K562 (cell line): ENCODE data around the gene SLC43A2.

ENCODE experiments used
- ATF1 ChIP-seq, 2 experiments: fragments of 450-650 bp in 1 of 2; IDR thresholded peaks; 2 replicates each; pipeline ENCODE4 v1.6.1; 2016; ENCODE audit warnings: missing compliant biosample characterization in 1 of 2, missing genetic modification characterization in 1 of 2
- CBFA2T2 ChIP-seq: fragments of 450-650 bp; conservative IDR thresholded peaks from 2 replicates; pipeline ENCODE4 v1.6.1; 2017; ENCODE audit warnings: mild to moderate bottlenecking
- FOS ChIP-seq: IDR thresholded peaks from 3 replicates; pipeline ENCODE4 v1.6.1; 2011; ENCODE audit not compliant: insufficient read length; ENCODE audit errors: extremely low read depth
- FOXM1 ChIP-seq, 2 experiments: fragments of 450-650 bp in 1 of 2; sonication (generic) in 1 of 2; formaldehyde crosslinking in 1 of 2; IDR thresholded peaks; 2 replicates each; pipeline versions ENCODE4 v1.6.1 to v1.9.0; 2017 to 2022; ENCODE audit warnings: low read depth in 2 of 2, mild to moderate bottlenecking in 2 of 2, missing genetic modification reagents in 1 of 2, moderate library complexity in 1 of 2
- MAFK ChIP-seq: IDR thresholded peaks from 2 replicates; pipeline ENCODE4 v1.6.1; 2011; ENCODE audit warnings: low read length, improper control_type of control experiment
- MXI1 ChIP-seq: IDR thresholded peaks from 2 replicates; pipeline ENCODE4 v1.6.1; 2011; ENCODE audit warnings: low read depth, mild to moderate bottlenecking, improper control_type of control experiment, low read length
- NR3C1 ChIP-seq: sonication (generic); formaldehyde crosslinking; IDR thresholded peaks from 2 replicates; pipeline ENCODE4 v1.8.1; 2022; ENCODE audit warnings: missing genetic modification reagents
- YY1 ChIP-seq, 3 experiments: IDR thresholded peaks; 2 replicates each; pipeline ENCODE4 v1.6.1; 2011; ENCODE audit warnings: low read length in 2 of 3, mild to moderate bottlenecking in 2 of 3, moderate library complexity in 2 of 3, borderline replicate concordance in 1 of 3, control low read depth in 1 of 3, low read depth in 1 of 3; ENCODE audit not compliant: insufficient read depth in 3 of 3, insufficient replicate concordance in 2 of 3, control insufficient read depth in 1 of 3, insufficient read length in 1 of 3; ENCODE audit errors: extremely low read depth in 1 of 3
- ZNF431 ChIP-seq: sonication (generic); formaldehyde crosslinking; IDR thresholded peaks from 2 replicates; pipeline ENCODE4 v1.8.0; 2022; ENCODE audit warnings: mild to moderate bottlenecking, missing genetic modification reagents
- TF ChIP-seq, protein P1 (sequence below): sonication (generic); formaldehyde crosslinking; IDR thresholded peaks from 2 replicates; pipeline ENCODE4 v1.9.0; 2022; ENCODE audit warnings: mild to moderate bottlenecking, missing genetic modification reagents
- TF ChIP-seq, protein P2 (sequence below), 2 experiments: fragments of 450-650 bp in 1 of 2; sonication (generic) in 1 of 2; formaldehyde crosslinking; conservative IDR thresholded peaks; 2 replicates each; pipeline versions ENCODE4 v1.4.0 to v1.8.1; 2020 to 2022; ENCODE audit warnings: mild to moderate bottlenecking in 1 of 2, missing genetic modification reagents in 1 of 2
- TF ChIP-seq, protein P3 (sequence below), 2 experiments: fragments of 450-650 bp in 1 of 2; IDR thresholded peaks; 2 replicates each; pipeline ENCODE4 v1.6.1; 2011 to 2017; ENCODE audit warnings: low read depth in 2 of 2, antibody characterized with exemption in 1 of 2, borderline replicate concordance in 1 of 2, low read length in 1 of 2, mild to moderate bottlenecking in 1 of 2, mixed read lengths in 1 of 2; ENCODE audit not compliant: control insufficient read depth in 1 of 2
- TF ChIP-seq, protein P4 (sequence below), 3 experiments: IDR thresholded peaks in 2 of 3; conservative IDR thresholded peaks in 1 of 3; 2 replicates each; pipeline ENCODE4 v1.5.1; 2011 to 2012; ENCODE audit warnings: low read length in 3 of 3, mild to moderate bottlenecking in 3 of 3, control low read depth in 2 of 3, improper control_type of control experiment in 1 of 3, inconsistent platforms in 1 of 3, low read depth in 1 of 3, mixed read lengths in 1 of 3, moderate library complexity in 1 of 3; ENCODE audit not compliant: insufficient read depth in 2 of 3
- TF ChIP-seq, protein P5 (sequence below), 2 experiments: fragments of 450-650 bp; IDR thresholded peaks; 2 replicates each; pipeline ENCODE4 v1.6.1; 2016; ENCODE audit warnings: mild to moderate bottlenecking in 2 of 2, borderline replicate concordance in 1 of 2, low read depth in 1 of 2, moderate library complexity in 1 of 2

DNA sequence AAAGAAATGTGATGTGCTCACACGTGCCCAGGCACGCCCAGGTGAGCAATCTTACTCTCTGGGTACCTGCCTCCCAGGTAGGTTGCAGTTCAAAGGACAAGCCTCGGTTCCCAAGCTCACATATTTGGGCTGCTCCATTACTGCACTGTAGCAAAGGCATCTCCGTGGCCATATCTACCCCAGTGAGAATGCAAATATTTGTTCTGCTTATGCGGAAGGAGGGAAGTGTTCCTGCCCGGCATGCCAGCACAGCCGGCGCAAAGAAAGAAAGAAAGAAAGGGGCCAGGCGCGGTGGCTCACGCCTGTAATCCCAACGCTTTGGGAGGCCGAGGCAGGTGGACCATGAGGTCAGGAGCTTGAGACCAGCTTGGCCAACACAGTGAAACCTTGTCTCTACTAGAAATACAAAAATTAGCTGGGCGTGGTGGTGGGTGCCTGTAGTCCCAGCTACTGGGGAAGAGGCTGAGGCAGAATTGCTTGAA, 30.7 kb downstream of the SLC43A2 start:
- no peak for TF ChIP-seq FOS
- TF ChIP-seq, protein P1, sequence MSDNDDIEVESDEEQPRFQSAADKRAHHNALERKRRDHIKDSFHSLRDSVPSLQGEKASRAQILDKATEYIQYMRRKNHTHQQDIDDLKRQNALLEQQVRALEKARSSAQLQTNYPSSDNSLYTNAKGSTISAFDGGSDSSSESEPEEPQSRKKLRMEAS: no peak
- TF ChIP-seq YY1 (IDR thresholded peaks at IDR 0.05; ENCODE audit: borderline replicate concordance in 1 of 3, control insufficient read depth in 1 of 3, extremely low read depth in 1 of 3, insufficient read depth in 3 of 3, insufficient read length in 1 of 3, insufficient replicate concordance in 2 of 3, low read depth in 1 of 3, low read length in 2 of 3): no peak
- TF ChIP-seq ATF1 (CRISPR knock-in tag; IDR thresholded peaks at IDR 0.05): no peak
- no peak for TF ChIP-seq ATF1 (tag; IDR thresholded peaks at IDR 0.05)
- TF ChIP-seq, protein P2, sequence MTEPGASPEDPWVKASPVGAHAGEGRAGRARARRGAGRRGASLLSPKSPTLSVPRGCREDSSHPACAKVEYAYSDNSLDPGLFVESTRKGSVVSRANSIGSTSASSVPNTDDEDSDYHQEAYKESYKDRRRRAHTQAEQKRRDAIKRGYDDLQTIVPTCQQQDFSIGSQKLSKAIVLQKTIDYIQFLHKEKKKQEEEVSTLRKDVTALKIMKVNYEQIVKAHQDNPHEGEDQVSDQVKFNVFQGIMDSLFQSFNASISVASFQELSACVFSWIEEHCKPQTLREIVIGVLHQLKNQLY (CRISPR knock-in tag; conservative IDR thresholded peaks at IDR 0.05): no peak
- TF ChIP-seq MAFK: no peak
- TF ChIP-seq ZNF431 (CRISPR knock-in tag): no peak
- TF ChIP-seq, protein P3, sequence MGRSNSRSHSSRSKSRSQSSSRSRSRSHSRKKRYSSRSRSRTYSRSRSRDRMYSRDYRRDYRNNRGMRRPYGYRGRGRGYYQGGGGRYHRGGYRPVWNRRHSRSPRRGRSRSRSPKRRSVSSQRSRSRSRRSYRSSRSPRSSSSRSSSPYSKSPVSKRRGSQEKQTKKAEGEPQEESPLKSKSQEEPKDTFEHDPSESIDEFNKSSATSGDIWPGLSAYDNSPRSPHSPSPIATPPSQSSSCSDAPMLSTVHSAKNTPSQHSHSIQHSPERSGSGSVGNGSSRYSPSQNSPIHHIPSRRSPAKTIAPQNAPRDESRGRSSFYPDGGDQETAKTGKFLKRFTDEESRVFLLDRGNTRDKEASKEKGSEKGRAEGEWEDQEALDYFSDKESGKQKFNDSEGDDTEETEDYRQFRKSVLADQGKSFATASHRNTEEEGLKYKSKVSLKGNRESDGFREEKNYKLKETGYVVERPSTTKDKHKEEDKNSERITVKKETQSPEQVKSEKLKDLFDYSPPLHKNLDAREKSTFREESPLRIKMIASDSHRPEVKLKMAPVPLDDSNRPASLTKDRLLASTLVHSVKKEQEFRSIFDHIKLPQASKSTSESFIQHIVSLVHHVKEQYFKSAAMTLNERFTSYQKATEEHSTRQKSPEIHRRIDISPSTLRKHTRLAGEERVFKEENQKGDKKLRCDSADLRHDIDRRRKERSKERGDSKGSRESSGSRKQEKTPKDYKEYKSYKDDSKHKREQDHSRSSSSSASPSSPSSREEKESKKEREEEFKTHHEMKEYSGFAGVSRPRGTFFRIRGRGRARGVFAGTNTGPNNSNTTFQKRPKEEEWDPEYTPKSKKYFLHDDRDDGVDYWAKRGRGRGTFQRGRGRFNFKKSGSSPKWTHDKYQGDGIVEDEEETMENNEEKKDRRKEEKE (IDR thresholded peaks at IDR 0.05; ENCODE audit: borderline replicate concordance in 1 of 2, control insufficient read depth in 1 of 2, low read depth in 2 of 2, low read length in 1 of 2): no peak
- TF ChIP-seq, protein P4, sequence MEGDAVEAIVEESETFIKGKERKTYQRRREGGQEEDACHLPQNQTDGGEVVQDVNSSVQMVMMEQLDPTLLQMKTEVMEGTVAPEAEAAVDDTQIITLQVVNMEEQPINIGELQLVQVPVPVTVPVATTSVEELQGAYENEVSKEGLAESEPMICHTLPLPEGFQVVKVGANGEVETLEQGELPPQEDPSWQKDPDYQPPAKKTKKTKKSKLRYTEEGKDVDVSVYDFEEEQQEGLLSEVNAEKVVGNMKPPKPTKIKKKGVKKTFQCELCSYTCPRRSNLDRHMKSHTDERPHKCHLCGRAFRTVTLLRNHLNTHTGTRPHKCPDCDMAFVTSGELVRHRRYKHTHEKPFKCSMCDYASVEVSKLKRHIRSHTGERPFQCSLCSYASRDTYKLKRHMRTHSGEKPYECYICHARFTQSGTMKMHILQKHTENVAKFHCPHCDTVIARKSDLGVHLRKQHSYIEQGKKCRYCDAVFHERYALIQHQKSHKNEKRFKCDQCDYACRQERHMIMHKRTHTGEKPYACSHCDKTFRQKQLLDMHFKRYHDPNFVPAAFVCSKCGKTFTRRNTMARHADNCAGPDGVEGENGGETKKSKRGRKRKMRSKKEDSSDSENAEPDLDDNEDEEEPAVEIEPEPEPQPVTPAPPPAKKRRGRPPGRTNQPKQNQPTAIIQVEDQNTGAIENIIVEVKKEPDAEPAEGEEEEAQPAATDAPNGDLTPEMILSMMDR (IDR thresholded peaks at IDR 0.05 in 2 of 3, conservative IDR thresholded peaks at IDR 0.05 in 1 of 3; ENCODE audit: insufficient read depth in 2 of 3, low read depth in 1 of 3, low read length in 3 of 3): no peak
- TF ChIP-seq FOXM1 (IDR thresholded peaks at IDR 0.05; ENCODE audit: low read depth): no peak
- no peak for TF ChIP-seq FOXM1 (CRISPR knock-in tag; IDR thresholded peaks at IDR 0.05; ENCODE audit: low read depth)
- TF ChIP-seq, protein P5, sequence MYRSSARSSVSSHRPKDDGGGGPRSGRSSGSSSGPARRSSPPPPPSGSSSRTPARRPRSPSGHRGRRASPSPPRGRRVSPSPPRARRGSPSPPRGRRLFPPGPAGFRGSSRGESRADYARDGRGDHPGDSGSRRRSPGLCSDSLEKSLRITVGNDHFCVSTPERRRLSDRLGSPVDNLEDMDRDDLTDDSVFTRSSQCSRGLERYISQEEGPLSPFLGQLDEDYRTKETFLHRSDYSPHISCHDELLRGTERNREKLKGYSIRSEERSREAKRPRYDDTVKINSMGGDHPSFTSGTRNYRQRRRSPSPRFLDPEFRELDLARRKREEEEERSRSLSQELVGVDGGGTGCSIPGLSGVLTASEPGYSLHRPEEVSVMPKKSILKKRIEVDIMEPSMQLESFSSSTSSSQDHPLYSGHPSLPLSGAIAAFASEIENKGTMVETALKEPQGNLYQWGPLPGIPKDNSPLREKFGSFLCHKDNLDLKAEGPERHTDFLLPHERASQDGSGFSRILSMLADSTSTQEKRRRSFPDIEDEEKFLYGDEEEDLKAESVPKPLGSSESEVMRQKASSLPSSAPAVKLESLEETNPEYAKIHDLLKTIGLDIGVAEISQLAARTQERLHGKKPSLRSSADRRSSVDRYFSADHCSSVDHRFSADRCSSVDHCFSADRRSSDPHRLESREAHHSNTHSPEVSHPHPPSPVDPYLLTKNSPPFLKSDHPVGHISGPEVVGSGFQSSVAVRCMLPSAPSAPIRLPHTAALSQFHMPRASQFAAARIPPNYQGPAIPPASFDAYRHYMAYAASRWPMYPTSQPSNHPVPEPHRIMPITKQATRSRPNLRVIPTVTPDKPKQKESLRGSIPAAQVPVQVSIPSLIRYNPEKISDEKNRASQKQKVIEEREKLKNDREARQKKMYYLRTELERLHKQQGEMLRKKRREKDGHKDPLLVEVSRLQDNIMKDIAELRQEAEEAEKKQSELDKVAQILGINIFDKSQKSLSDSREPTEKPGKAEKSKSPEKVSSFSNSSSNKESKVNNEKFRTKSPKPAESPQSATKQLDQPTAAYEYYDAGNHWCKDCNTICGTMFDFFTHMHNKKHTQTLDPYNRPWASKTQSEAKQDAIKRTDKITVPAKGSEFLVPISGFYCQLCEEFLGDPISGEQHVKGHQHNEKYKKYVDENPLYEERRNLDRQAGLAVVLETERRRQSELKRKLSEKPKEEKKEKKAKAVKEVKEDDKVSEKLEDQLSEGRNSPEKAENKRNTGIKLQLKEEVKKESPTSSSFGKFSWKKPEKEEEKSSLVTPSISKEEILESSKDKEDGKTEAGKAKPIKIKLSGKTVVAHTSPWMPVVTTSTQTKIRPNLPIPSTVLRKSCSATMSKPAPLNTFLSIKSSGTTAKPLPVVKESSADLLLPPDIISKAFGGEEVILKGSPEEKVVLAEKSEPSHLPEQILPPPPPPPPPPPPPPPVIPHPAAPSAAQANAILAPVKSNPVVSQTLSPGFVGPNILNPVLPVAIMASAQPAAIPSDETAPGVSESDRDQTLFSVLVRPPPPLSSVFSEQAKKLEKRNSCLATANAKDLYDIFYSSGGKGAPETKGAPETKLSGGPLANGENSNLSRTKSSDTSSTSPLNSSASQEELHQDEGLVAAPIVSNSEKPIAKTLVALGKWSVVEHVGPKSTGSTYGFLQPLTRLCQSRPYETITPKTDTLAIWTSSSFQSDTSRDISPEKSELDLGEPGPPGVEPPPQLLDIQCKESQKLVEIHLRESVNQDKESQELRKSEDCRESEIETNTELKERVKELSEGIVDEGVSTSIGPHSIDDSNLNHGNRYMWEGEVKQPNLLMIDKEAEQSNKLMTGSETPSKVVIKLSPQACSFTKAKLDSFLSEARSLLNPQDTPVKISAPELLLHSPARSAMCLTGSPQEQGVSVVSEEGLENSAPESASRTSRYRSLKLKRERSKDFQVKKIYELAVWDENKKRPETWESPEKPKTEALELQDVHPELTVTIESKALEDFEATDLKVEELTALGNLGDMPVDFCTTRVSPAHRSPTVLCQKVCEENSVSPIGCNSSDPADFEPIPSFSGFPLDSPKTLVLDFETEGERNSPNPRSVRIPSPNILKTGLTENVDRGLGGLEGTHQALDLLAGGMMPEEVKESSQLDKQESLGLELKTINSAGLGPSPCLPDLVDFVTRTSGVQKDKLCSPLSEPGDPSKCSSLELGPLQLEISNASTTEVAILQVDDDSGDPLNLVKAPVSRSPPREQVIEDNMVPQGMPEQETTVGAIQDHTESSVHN (IDR thresholded peaks at IDR 0.05; ENCODE audit: borderline replicate concordance in 1 of 2, low read depth in 1 of 2): no peak
- no peak for TF ChIP-seq MXI1
- no peak for TF ChIP-seq NR3C1 (CRISPR knock-in tag)
- TF ChIP-seq CBFA2T2: no peak
